A549 (cell line): ENCODE results near the gene COMMD4. TPM values are rescaled to one million over a fixed set of nuclear protein-coding genes. Genes with fewer than 3 reads are reported as not detected.

Experiments used
- ATAC-seq, 2 experiments: fragments of 200-7000 bp in 1 of 2; fragments of >200 bp in 1 of 2; cut with Nextera tagmentation in 1 of 2; cut with Tn5 transposase in 1 of 2; 3 replicates each; pipeline versions ENCODE4 v1.8.0 to v1.9.1; 2018 to 2020; ENCODE audit warnings: mild to moderate bottlenecking in 1 of 2, moderate library complexity in 1 of 2
- CTCF ChIA-PET: fragments of 300-600 bp; sonication (Branson Sonifier 250); formaldehyde crosslinking; extraction: SDS; loops from one replicate; lab custom pipeline; 2021; ENCODE audit warnings: antibody characterized with exemption, inconsistent platforms; lab: Yijun Ruan, JAX
- POLR2A ChIA-PET: fragments of 350-600 bp; formaldehyde crosslinking; extraction: SDS; loops from one replicate; lab custom pipeline; 2021; ENCODE audit warnings: antibody characterized with exemption, inconsistent platforms; lab: Yijun Ruan, JAX
- DNase-seq, 2 experiments: peaks; one replicate each; pipeline versions ENCODE4 v3.0.0 to v3.0.0-alpha.2; 2011 to 2016; ENCODE audit warnings: low read depth in 1 of 2, low spot score in 1 of 2
- FAIRE-seq: peaks from 2 replicates; lab custom pipeline; 2011; peaks lifted over from hg19 to GRCh38; lab: Jason Lieb, UNC
- H3K27ac ChIP-seq, 2 experiments: fragments of >200 bp; sonication (Bioruptor Twin); formaldehyde crosslinking; 3 replicates each; pipeline ENCODE4 v1.5.1; 2016 to 2017
- H3K4me1 ChIP-seq: fragments of >200 bp; sonication (Bioruptor Twin); formaldehyde crosslinking; 3 replicates; pipeline ENCODE4 v1.6.1; 2016
- H3K4me2 ChIP-seq: fragments of >200 bp; sonication (Bioruptor Twin); formaldehyde crosslinking; 3 replicates; pipeline ENCODE4 v1.6.1; 2016
- H3K4me3 ChIP-seq: fragments of >200 bp; sonication (Bioruptor Twin); formaldehyde crosslinking; 3 replicates; pipeline ENCODE4 v1.5.1; 2016
- H3K9me3 ChIP-seq: fragments of >200 bp; sonication (Bioruptor Twin); formaldehyde crosslinking; 3 replicates; pipeline ENCODE4 v1.6.1; 2016
- BHLHE40 ChIP-seq: IDR thresholded peaks from 2 replicates; pipeline ENCODE4 v1.6.1; 2012; ENCODE audit warnings: low read depth, low read length, inconsistent platforms
- CEBPB ChIP-seq, 2 experiments: fragments of >200 bp in 1 of 2; sonication (Bioruptor Twin) in 1 of 2; formaldehyde crosslinking in 1 of 2; IDR thresholded peaks; 2 replicates each; pipeline ENCODE4 v1.6.1; 2012 to 2016
- EHMT2 ChIP-seq: fragments of 200-600 bp; sonication (generic); IDR thresholded peaks from 2 replicates; pipeline ENCODE4 v1.6.1; 2016; ENCODE audit warnings: antibody characterized with exemption, low read depth, mild to moderate bottlenecking, moderate library complexity
- EP300 ChIP-seq, 2 experiments: fragments of >200 bp; sonication (Bioruptor Twin); formaldehyde crosslinking; IDR thresholded peaks; 2 replicates in 1 of 2; 3 replicates in 1 of 2; pipeline ENCODE4 v1.6.1; 2016 to 2017
- ESRRA ChIP-seq: fragments of 150-350 bp; IDR thresholded peaks from 2 replicates; pipeline ENCODE4 v1.6.1; 2014; ENCODE audit warnings: mild to moderate bottlenecking, low read length, borderline replicate concordance
- FOSB ChIP-seq: fragments of 250-450 bp; sonication (Bioruptor Pico); IDR thresholded peaks from 2 replicates; pipeline ENCODE4 v1.5.0; 2020; ENCODE audit warnings: mild to moderate bottlenecking, moderate library complexity
- FOXS1 ChIP-seq: fragments of 250-450 bp; sonication (Bioruptor Pico); IDR thresholded peaks from 2 replicates; pipeline ENCODE4 v1.5.0; 2020; ENCODE audit warnings: mild to moderate bottlenecking, moderate library complexity
- JUNB ChIP-seq: fragments of >200 bp; sonication (Bioruptor Twin); formaldehyde crosslinking; IDR thresholded peaks from 2 replicates; pipeline ENCODE4 v1.6.1; 2016
- KDM5A ChIP-seq: fragments of 200-600 bp; sonication (generic); IDR thresholded peaks from 2 replicates; pipeline ENCODE4 v1.6.1; 2016; ENCODE audit warnings: antibody characterized with exemption, mild to moderate bottlenecking
- POLR2AphosphoS2 ChIP-seq: conservative IDR thresholded peaks from 2 replicates; pipeline ENCODE4 v1.6.1; 2012; ENCODE audit warnings: low read length, improper control_type of control experiment, inconsistent platforms
- SMC3 ChIP-seq: fragments of >200 bp; sonication (Bioruptor Twin); formaldehyde crosslinking; IDR thresholded peaks from 3 replicates; pipeline ENCODE4 v1.6.1; 2018; ENCODE audit warnings: inconsistent platforms
- TFCP2L1 ChIP-seq: fragments of 250-450 bp; sonication (Bioruptor Pico); IDR thresholded peaks from 2 replicates; pipeline ENCODE4 v1.5.0; 2021; ENCODE audit warnings: mild to moderate bottlenecking
- ZNF302 ChIP-seq: fragments of 250-450 bp; sonication (Bioruptor Pico); IDR thresholded peaks from 2 replicates; pipeline ENCODE4 v1.9.0; 2021; ENCODE audit warnings: inconsistent platforms, mild to moderate bottlenecking, moderate library complexity
- ZSCAN20 ChIP-seq: fragments of 250-450 bp; sonication (Bioruptor Pico); IDR thresholded peaks from 2 replicates; pipeline ENCODE4 v1.8.0; 2022; ENCODE audit warnings: mild to moderate bottlenecking, moderate library complexity
- WGBS: methylation state at CpG from one replicate; pipeline ENCODE4 v1.1.6; 2017; ENCODE audit errors: missing lambda C conversion rate; 5-methylcytosine and 5-hydroxymethylcytosine counted together
- polyA plus RNA-seq, 4 experiments: library from polyadenylated mRNA; depleted of rRNA in 3 of 4; stranded (reverse); fragments of >200 nt; fragmentation: RNase III in 1 of 4; extraction: RNeasy Plus Mini Kit Qiagen cat#74134 plus additional on column Dnase treatment in 1 of 4; gene quantifications; 2 replicates in 3 of 4; 3 replicates in 1 of 4; pipeline ENCODE4 v1.2.3, GENCODE V29; 2011 to 2017
- TF ChIP-seq, protein P1 (sequence below): fragments of >200 bp; sonication (Bioruptor Twin); formaldehyde crosslinking; IDR thresholded peaks from 3 replicates; pipeline ENCODE4 v1.5.1; 2016
- TF ChIP-seq, protein P2 (sequence below): fragments of 150-350 bp; IDR thresholded peaks from 2 replicates; pipeline ENCODE4 v1.6.1; 2014; ENCODE audit warnings: low read depth, mild to moderate bottlenecking, low read length
- TF ChIP-seq, protein P3 (sequence below): fragments of 200-600 bp; sonication (generic); IDR thresholded peaks from 2 replicates; pipeline ENCODE4 v1.6.1; 2016; ENCODE audit warnings: antibody characterized with exemption, mild to moderate bottlenecking, moderate library complexity
- TF ChIP-seq, protein P4 (sequence below): IDR thresholded peaks from 2 replicates; pipeline ENCODE4 v1.6.1; 2012; ENCODE audit warnings: low read depth, borderline replicate concordance
- TF ChIP-seq, protein P5 (sequence below): fragments of >200 bp; sonication (Bioruptor Twin); formaldehyde crosslinking; IDR thresholded peaks from 2 replicates; pipeline ENCODE4 v1.6.1; 2016

Gene COMMD4
- polyA plus RNA-seq, 2 of the 4 experiments (the other 2 are of a cell fraction) = 88.0 to 220 TPM

DNA sequence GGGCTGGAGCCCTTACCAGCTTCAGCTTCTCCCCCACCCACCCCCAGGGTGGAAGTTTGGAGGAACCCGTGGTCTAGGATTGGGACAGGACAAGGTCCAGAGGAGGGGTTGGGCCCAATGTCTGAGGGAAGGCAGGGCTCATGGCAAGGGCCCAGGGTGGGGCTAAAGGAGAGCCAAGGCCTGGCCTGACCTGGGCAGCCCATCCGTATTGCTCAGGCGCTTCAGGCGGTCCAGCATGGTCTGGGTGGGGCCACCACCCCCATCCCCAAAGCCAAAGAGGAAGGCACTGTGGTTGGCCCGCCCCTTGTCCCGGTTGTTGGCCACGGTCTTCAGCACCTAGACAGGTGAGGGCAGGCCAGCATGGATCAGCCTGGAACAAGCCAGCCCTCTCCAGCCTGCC is 25.0 kb downstream of the COMMD4 start (continued):
- TF ChIP-seq EP300 (IDR thresholded peaks at IDR 0.05) = no peak
- no peak for TF ChIP-seq JUNB
- TF ChIP-seq, protein P1, sequence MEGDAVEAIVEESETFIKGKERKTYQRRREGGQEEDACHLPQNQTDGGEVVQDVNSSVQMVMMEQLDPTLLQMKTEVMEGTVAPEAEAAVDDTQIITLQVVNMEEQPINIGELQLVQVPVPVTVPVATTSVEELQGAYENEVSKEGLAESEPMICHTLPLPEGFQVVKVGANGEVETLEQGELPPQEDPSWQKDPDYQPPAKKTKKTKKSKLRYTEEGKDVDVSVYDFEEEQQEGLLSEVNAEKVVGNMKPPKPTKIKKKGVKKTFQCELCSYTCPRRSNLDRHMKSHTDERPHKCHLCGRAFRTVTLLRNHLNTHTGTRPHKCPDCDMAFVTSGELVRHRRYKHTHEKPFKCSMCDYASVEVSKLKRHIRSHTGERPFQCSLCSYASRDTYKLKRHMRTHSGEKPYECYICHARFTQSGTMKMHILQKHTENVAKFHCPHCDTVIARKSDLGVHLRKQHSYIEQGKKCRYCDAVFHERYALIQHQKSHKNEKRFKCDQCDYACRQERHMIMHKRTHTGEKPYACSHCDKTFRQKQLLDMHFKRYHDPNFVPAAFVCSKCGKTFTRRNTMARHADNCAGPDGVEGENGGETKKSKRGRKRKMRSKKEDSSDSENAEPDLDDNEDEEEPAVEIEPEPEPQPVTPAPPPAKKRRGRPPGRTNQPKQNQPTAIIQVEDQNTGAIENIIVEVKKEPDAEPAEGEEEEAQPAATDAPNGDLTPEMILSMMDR = no peak
- TF ChIP-seq EHMT2 = no peak
- TF ChIP-seq, all 56 proteins: peak for 0

DNA sequence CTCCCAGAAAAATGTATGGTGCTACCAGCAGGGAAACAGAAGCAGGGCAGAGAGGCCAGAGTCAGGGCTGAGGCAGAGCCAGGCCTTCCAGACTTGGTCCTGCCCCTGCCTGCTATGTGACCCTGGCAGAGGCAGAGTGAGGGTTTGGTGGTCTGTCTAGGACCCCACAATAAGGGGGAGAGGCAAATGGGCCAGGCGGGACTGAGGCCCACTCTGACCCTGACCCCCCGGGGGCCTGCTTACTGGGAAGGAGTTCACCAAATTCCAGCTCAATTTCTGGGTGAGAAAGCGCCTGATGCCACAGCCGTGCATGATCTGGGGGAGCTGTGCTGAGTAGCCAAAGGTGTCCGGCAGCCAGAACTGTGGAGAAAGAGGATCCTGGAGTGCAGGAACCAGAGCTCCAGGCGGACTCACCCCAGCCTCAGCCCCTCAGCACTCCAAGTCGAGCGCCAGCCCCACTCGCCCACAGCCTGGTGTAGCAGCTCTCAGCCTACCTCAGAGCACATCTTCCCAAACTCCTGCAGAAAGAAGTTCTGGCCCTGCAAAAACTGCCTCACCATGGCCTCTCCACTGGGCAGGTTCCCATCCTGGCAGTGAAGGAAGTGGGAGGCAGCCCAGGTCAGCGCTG is 25.6 kb downstream of the COMMD4 start:
- ATAC-seq (no peak), FAIRE-seq (no peak), DNase-seq (no peak)
- ChIA-PET CTCF (interaction anchor here (0.9 to 2.2 kb wide), 3 partner anchors 8 to 322 kb away, joined by 3 to 6 read pairs (median 3); partner anchors contain the start of gene IMP3), POLR2A (no interaction called here)
- Histone ChIP-seq H3K4me2 (no peak overlapping the region), H3K4me3 (no peak overlapping the region), H3K4me1 (no peaks in the 10 kb centered on the region), H3K9me3 (no peaks in the 10 kb centered on the region), H3K27ac (no peak overlapping the region)
- WGBS = 89% methylated on average over 9 of the region's 10 CpGs
- TF ChIP-seq, protein P2, sequence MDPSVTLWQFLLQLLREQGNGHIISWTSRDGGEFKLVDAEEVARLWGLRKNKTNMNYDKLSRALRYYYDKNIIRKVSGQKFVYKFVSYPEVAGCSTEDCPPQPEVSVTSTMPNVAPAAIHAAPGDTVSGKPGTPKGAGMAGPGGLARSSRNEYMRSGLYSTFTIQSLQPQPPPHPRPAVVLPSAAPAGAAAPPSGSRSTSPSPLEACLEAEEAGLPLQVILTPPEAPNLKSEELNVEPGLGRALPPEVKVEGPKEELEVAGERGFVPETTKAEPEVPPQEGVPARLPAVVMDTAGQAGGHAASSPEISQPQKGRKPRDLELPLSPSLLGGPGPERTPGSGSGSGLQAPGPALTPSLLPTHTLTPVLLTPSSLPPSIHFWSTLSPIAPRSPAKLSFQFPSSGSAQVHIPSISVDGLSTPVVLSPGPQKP = no peak
- TF ChIP-seq CEBPB (IDR thresholded peaks at IDR 0.05) (no peak), BHLHE40 (no peak), ESRRA (no peak), SMC3 (no peak), FOSB (CRISPR knock-in tag) (no peak), EP300 (IDR thresholded peaks at IDR 0.05) (no peak), POLR2AphosphoS2 (no peak; the same call in 1 of the 2 replicates), ZSCAN20 (no peak), TFCP2L1 (no peak), ZNF302 (CRISPR knock-in tag) (no peak), KDM5A (no peak), FOXS1 (CRISPR knock-in tag) (no peak)
- TF ChIP-seq, protein P3, sequence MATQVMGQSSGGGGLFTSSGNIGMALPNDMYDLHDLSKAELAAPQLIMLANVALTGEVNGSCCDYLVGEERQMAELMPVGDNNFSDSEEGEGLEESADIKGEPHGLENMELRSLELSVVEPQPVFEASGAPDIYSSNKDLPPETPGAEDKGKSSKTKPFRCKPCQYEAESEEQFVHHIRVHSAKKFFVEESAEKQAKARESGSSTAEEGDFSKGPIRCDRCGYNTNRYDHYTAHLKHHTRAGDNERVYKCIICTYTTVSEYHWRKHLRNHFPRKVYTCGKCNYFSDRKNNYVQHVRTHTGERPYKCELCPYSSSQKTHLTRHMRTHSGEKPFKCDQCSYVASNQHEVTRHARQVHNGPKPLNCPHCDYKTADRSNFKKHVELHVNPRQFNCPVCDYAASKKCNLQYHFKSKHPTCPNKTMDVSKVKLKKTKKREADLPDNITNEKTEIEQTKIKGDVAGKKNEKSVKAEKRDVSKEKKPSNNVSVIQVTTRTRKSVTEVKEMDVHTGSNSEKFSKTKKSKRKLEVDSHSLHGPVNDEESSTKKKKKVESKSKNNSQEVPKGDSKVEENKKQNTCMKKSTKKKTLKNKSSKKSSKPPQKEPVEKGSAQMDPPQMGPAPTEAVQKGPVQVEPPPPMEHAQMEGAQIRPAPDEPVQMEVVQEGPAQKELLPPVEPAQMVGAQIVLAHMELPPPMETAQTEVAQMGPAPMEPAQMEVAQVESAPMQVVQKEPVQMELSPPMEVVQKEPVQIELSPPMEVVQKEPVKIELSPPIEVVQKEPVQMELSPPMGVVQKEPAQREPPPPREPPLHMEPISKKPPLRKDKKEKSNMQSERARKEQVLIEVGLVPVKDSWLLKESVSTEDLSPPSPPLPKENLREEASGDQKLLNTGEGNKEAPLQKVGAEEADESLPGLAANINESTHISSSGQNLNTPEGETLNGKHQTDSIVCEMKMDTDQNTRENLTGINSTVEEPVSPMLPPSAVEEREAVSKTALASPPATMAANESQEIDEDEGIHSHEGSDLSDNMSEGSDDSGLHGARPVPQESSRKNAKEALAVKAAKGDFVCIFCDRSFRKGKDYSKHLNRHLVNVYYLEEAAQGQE = no peak
- TF ChIP-seq, protein P4, sequence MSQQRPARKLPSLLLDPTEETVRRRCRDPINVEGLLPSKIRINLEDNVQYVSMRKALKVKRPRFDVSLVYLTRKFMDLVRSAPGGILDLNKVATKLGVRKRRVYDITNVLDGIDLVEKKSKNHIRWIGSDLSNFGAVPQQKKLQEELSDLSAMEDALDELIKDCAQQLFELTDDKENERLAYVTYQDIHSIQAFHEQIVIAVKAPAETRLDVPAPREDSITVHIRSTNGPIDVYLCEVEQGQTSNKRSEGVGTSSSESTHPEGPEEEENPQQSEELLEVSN = no peak
- TF ChIP-seq, protein P5, sequence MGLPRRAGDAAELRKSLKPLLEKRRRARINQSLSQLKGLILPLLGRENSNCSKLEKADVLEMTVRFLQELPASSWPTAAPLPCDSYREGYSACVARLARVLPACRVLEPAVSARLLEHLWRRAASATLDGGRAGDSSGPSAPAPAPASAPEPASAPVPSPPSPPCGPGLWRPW = no peak
